ENCODE measurements around the gene COG5.

Gene COG5

DNA sequence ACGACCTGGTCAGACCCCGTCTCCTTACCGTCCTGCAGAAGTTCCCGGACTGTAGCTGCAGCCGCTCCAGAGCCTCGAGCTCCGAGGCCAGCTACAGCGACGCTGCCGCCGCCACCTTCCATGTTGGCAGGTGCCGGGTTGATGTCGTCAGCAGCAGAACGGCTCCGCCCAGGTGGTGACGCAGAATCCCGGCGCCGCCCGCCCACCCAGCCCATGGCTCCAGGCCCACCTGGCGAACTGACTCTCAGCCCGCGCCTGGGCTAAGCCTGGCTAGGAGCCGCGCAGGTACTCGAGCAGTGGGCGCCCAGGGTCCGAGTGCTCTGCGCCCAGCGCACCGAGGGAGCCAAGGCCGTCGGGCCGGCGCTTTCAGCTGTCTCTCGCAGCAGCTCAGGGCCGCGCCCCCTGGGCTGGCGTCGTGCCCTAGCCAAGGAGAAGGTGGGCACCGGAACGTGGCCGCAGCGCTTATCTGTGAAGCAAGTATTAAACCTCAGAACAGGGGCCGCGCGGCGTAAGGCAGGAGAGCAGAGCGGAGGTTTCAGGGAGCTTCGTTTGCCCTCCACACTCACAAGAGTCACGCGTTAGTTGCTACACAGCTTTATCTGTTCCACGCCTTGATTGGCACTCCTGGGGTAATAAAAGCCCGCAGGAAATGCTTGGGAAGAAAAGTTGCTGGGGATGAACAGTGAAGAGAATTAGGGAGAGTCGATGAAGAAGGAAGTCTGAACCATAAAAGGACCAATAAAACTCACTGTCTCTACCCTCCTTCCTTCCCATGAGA, at the start of gene COG5, which contains the start of gene DUS4L:
COG5 (minus strand) TSS at position 146 of the 778 bp plus-strand sequence; CDS start at position 122, 24 bp downstream.
DUS4L (plus strand) TSS at position 197 of the 778 bp plus-strand sequence. CDS start 3,100 bp downstream, outside the sequence.
- TF ChIP-seq, protein P1, sequence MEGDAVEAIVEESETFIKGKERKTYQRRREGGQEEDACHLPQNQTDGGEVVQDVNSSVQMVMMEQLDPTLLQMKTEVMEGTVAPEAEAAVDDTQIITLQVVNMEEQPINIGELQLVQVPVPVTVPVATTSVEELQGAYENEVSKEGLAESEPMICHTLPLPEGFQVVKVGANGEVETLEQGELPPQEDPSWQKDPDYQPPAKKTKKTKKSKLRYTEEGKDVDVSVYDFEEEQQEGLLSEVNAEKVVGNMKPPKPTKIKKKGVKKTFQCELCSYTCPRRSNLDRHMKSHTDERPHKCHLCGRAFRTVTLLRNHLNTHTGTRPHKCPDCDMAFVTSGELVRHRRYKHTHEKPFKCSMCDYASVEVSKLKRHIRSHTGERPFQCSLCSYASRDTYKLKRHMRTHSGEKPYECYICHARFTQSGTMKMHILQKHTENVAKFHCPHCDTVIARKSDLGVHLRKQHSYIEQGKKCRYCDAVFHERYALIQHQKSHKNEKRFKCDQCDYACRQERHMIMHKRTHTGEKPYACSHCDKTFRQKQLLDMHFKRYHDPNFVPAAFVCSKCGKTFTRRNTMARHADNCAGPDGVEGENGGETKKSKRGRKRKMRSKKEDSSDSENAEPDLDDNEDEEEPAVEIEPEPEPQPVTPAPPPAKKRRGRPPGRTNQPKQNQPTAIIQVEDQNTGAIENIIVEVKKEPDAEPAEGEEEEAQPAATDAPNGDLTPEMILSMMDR (IDR thresholded peaks at IDR 0.05; ENCODE audit: control insufficient read depth, extremely low read depth, insufficient read depth) = no peak
- H3K4me3 ChIP-seq (ENCODE audit: low read depth, low read length) = peak within 1 kb of the TSS; percentile 78
- no peak for DNase-seq (ENCODE audit: low read depth)

GRCh38 chr7:107613439-107613838, 49.7 kb upstream of the COG5 start:
- no peak for DNase-seq (ENCODE audit: low read depth)
- TF ChIP-seq, protein P1 (IDR thresholded peaks at IDR 0.05; ENCODE audit: control insufficient read depth, extremely low read depth, insufficient read depth) = no peak
- H3K4me3 ChIP-seq (ENCODE audit: low read depth, low read length) = no peak overlapping the region

DNA sequence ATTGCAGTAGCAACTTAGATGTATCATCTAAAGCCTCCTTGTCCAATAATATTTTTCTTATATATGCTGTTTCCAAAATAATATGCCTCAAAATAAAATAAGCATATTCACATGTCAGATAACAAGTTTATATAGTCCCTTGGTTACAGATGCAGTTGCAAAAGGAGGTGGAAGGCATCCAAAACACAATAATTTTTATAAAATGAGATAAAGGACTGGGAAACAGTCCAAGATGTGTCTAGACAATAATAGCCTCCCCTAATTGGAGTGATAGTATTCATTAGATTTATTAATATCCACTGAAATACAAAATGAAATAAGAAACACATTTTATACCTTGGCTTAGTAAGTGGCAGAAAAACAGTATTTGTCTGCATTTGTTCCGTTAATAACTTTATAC, 46.6 kb upstream of the COG5 start:
- TF ChIP-seq, protein P1 (IDR thresholded peaks at IDR 0.05; ENCODE audit: control insufficient read depth, extremely low read depth, insufficient read depth) = no peak
- H3K4me3 ChIP-seq (ENCODE audit: low read depth, low read length) = no peak overlapping the region
- DNase-seq (ENCODE audit: low read depth) = no peak

DNA sequence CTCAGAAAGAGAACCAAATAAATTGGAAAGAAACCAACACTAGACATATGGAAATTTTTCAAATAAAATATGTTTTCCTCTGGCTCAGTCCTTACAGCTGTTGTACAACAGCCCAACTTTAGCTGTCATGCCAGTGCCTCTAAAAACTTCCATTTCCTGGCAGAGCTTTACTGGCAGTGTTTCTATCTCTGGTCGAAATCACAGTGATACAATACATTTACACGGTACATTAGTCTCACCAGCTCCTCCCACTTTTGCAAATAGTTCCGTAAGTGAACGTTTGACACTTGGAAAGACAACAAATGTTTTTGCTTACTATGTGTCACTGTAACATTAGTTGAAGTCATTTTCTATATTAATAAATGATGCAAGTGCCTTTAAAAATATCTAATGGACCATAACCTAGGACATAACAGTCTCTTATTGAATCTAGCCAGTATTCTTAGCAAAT, 46.1 kb upstream of the COG5 start:
- peak; percentile 79 for DNase-seq (ENCODE audit: low read depth)
- H3K4me3 ChIP-seq (ENCODE audit: low read depth, low read length) = no peak overlapping the region

GRCh38 chr7:107606303-107606702, 42.6 kb upstream of the COG5 start:
- TF ChIP-seq, protein P1 (IDR thresholded peaks at IDR 0.05; ENCODE audit: control insufficient read depth, extremely low read depth, insufficient read depth) = no peak
- H3K4me3 ChIP-seq (ENCODE audit: low read depth, low read length) = no peak overlapping the region
- no peak for DNase-seq (ENCODE audit: low read depth)

More for the DNA sequence above, 46.1 kb upstream of the COG5 start:
- TF ChIP-seq, protein P1 (IDR thresholded peaks at IDR 0.05; ENCODE audit: control insufficient read depth, extremely low read depth, insufficient read depth) = no peak

GRCh38 chr7:107605218-107605815, 41.6 kb upstream of the COG5 start:
- H3K4me3 ChIP-seq (ENCODE audit: low read depth, low read length) = no peak overlapping the region
- TF ChIP-seq, protein P1 (IDR thresholded peaks at IDR 0.05; ENCODE audit: control insufficient read depth, extremely low read depth, insufficient read depth) = no peak
- no peak for DNase-seq (ENCODE audit: low read depth)
